IMR-90 (cell line): ENCODE results near the gene PDZD2. TPM values are rescaled to one million over a fixed set of nuclear protein-coding genes. Genes with fewer than 3 reads are reported as not detected.

ENCODE experiments used
- ATAC-seq: fragments of 200-7000 bp; cut with Tn5 transposase; 2 replicates; pipeline ENCODE4 v1.9.1; 2020; ENCODE audit warnings: low read depth, mild to moderate bottlenecking, moderate library complexity
- BruUV-seq: library from RNA; stranded (reverse); fragments of 400-500 nt; replicated peaks from 2 replicates; lab custom pipeline; 2021; lab: Mats Ljungman, UMichigan
- CTCF ChIA-PET: fragments of 300-600 bp; formaldehyde crosslinking; extraction: SDS; loops from one replicate; lab custom pipeline; 2021; ENCODE audit warnings: antibody characterized with exemption; lab: Yijun Ruan, JAX
- POLR2A ChIA-PET: fragments of 300-600 bp; sonication (Branson Sonifier 250); formaldehyde crosslinking; loops from one replicate; lab custom pipeline; 2022; ENCODE audit warnings: antibody characterized with exemption; ENCODE audit not compliant: unreplicated experiment; lab: Charles Lee
- DNase-seq: peaks from one replicate; pipeline ENCODE4 v3.0.0; 2013
- H2AFZ ChIP-seq: replicated peaks from 2 replicates; pipeline ENCODE3; 2013; ENCODE audit warnings: low read length, mild to moderate bottlenecking; ENCODE audit not compliant: poor library complexity
- H2AK5ac ChIP-seq: 2 replicates; pipeline ENCODE4 v1.6.1; 2013; ENCODE audit warnings: low read depth, low read length, inconsistent platforms
- H2AK9ac ChIP-seq: replicated peaks from 2 replicates; pipeline ENCODE3; 2013; ENCODE audit warnings: mild to moderate bottlenecking, low read depth, low read length, moderate library complexity; ENCODE audit not compliant: poor library complexity
- H2BK120ac ChIP-seq: 2 replicates; pipeline ENCODE4 v1.6.1; 2013; ENCODE audit warnings: low read depth, low read length, inconsistent platforms
- H2BK15ac ChIP-seq: 3 replicates; pipeline ENCODE4 v1.6.1; 2013; ENCODE audit warnings: low read depth, low read length, inconsistent platforms
- H2BK20ac ChIP-seq: 2 replicates; pipeline ENCODE4 v1.6.1; 2013; ENCODE audit warnings: low read depth, mild to moderate bottlenecking, inconsistent platforms, low read length, moderate library complexity
- H2BK5ac ChIP-seq: 2 replicates; pipeline ENCODE4 v1.6.1; 2013; ENCODE audit warnings: mild to moderate bottlenecking, low read depth, low read length, inconsistent platforms; ENCODE audit not compliant: poor library complexity, severe bottlenecking
- H3K14ac ChIP-seq: replicated peaks from 2 replicates; pipeline ENCODE4 v1.6.1; 2013; ENCODE audit warnings: low read depth, low read length, inconsistent platforms
- H3K18ac ChIP-seq: 2 replicates; pipeline ENCODE4 v1.6.1; 2013; ENCODE audit warnings: low read depth, low read length, control low read depth
- H3K23ac ChIP-seq: 2 replicates; pipeline ENCODE4 v1.6.1; 2013; ENCODE audit warnings: low read depth, low read length, inconsistent platforms
- H3K27ac ChIP-seq: 2 replicates; pipeline ENCODE4 v1.5.1; 2013; ENCODE audit warnings: mild to moderate bottlenecking, control low read depth, low read length; ENCODE audit not compliant: insufficient read depth
- H3K27me3 ChIP-seq: 2 replicates; pipeline ENCODE4 v1.6.1; 2013; ENCODE audit warnings: low read length; ENCODE audit not compliant: control insufficient read depth, insufficient read depth
- H3K36me3 ChIP-seq: 2 replicates; pipeline ENCODE4 v1.6.1; 2013; ENCODE audit warnings: low read length, mixed read lengths; ENCODE audit not compliant: control insufficient read depth, insufficient read depth
- H3K4ac ChIP-seq: 2 replicates; pipeline ENCODE4 v1.6.1; 2013; ENCODE audit warnings: low read depth, low read length, inconsistent platforms
- H3K4me1 ChIP-seq: 2 replicates; pipeline ENCODE4 v1.6.1; 2013; ENCODE audit warnings: low read length, mixed read lengths; ENCODE audit not compliant: control insufficient read depth, insufficient read depth
- H3K4me2 ChIP-seq: 2 replicates; pipeline ENCODE4 v1.6.1; 2013; ENCODE audit warnings: low read depth, mild to moderate bottlenecking, control low read depth, low read length, moderate library complexity
- H3K4me3 ChIP-seq: 2 replicates; pipeline ENCODE4 v1.5.1; 2013; ENCODE audit warnings: low read depth, mild to moderate bottlenecking, control low read depth, low read length, moderate library complexity; ENCODE audit not compliant: insufficient read depth
- H3K56ac ChIP-seq: 2 replicates; pipeline ENCODE4 v1.6.1; 2013; ENCODE audit warnings: low read length, inconsistent platforms; ENCODE audit not compliant: insufficient read depth; ENCODE audit errors: extremely low read depth
- H3K79me1 ChIP-seq, 2 experiments: 2 replicates each; pipeline ENCODE4 v1.6.1; 2013; ENCODE audit warnings: low read length in 2 of 2, inconsistent platforms in 1 of 2, low read depth in 1 of 2
- H3K9ac ChIP-seq: 2 replicates; pipeline ENCODE4 v1.6.1; 2013; ENCODE audit warnings: low read depth, low read length, control low read depth
- H3K9me1 ChIP-seq: 2 replicates; pipeline ENCODE4 v1.6.1; 2013; ENCODE audit warnings: low read length, inconsistent platforms; ENCODE audit not compliant: insufficient read depth
- H3K9me3 ChIP-seq: 2 replicates; pipeline ENCODE4 v1.6.1; 2013; ENCODE audit warnings: low read length; ENCODE audit not compliant: control insufficient read depth, insufficient read depth
- H4K20me1 ChIP-seq: 2 replicates; pipeline ENCODE4 v1.6.1; 2013; ENCODE audit warnings: low read length, inconsistent platforms; ENCODE audit not compliant: insufficient read depth
- H4K5ac ChIP-seq: 2 replicates; pipeline ENCODE4 v1.6.1; 2013; ENCODE audit warnings: mild to moderate bottlenecking, low read depth, low read length, control low read depth
- H4K8ac ChIP-seq, 2 experiments: 2 replicates each; pipeline ENCODE4 v1.6.1; 2013; ENCODE audit warnings: low read depth in 2 of 2, low read length in 2 of 2, control low read depth in 1 of 2, inconsistent platforms in 1 of 2
- H4K91ac ChIP-seq: 2 replicates; pipeline ENCODE4 v1.6.1; 2013; ENCODE audit warnings: low read depth, low read length, inconsistent platforms; ENCODE audit not compliant: insufficient read depth
- BHLHE40 ChIP-seq: fragments of 150-350 bp; IDR thresholded peaks from 2 replicates; pipeline ENCODE4 v1.6.1; 2016; ENCODE audit warnings: mild to moderate bottlenecking, low read depth, low read length
- CEBPB ChIP-seq: IDR thresholded peaks from 2 replicates; pipeline ENCODE4 v1.6.1; 2012; ENCODE audit warnings: low read depth, low read length, improper control_type of control experiment
- ELK1 ChIP-seq: fragments of 150-350 bp; IDR thresholded peaks from 2 replicates; pipeline ENCODE4 v1.6.1; 2016; ENCODE audit warnings: low read depth, mild to moderate bottlenecking, low read length, moderate library complexity, borderline replicate concordance
- MAZ ChIP-seq: IDR thresholded peaks from 2 replicates; pipeline ENCODE4 v1.6.1; 2012; ENCODE audit warnings: low read depth, mild to moderate bottlenecking, low read length, improper control_type of control experiment, moderate library complexity, borderline replicate concordance
- POLR2A ChIP-seq: IDR thresholded peaks from 2 replicates; pipeline ENCODE4 v1.6.1; 2012; ENCODE audit warnings: mild to moderate bottlenecking, low read depth, low read length
- RFX5 ChIP-seq: IDR thresholded peaks from 2 replicates; pipeline ENCODE4 v1.8.0; 2012; ENCODE audit warnings: low read depth, mild to moderate bottlenecking, low read length, moderate library complexity
- SMC3 ChIP-seq: fragments of 150-350 bp; IDR thresholded peaks from 2 replicates; pipeline ENCODE4 v1.6.1; 2016; ENCODE audit warnings: low read depth, mild to moderate bottlenecking, antibody characterized with exemption, low read length, moderate library complexity
- USF2 ChIP-seq: fragments of 150-350 bp; IDR thresholded peaks from 2 replicates; pipeline ENCODE4 v1.6.1; 2017; ENCODE audit warnings: mild to moderate bottlenecking, antibody characterized with exemption, low read length, low read depth
- WGBS, 2 experiments: methylation state at CpG; one replicate each; pipeline versions ENCODE4 v1.1.5 to v1.1.7; 2013; ENCODE audit warnings: missing lambda C conversion rate in 2 of 2; ENCODE audit not compliant: insufficient read length in 1 of 2; ENCODE audit errors: extremely low coverage in 2 of 2; 5-methylcytosine and 5-hydroxymethylcytosine counted together
- dilution Hi-C: fragments of 300-500 bp; cut with HindIII; formaldehyde crosslinking; loops from one replicate; pipeline ENCODE4 v1.14.3; 2018; ENCODE audit warnings: low sequenced_read_pairs; ENCODE audit not compliant: unreplicated experiment
- in situ Hi-C: fragments of 300-500 bp; cut with MboI; formaldehyde crosslinking; loops from 3 replicates; pipeline ENCODE4 v1.14.3; 2019; ENCODE audit warnings: low sequenced_read_pairs, inconsistent platforms, mixed read lengths
- intact Hi-C: fragments of 100-400 bp; cut with micrococcal nuclease; formaldehyde crosslinking; loops from 2 replicates; pipeline ENCODE4 v1.10.0; 2022
- polyA plus RNA-seq, 3 experiments: library from polyadenylated mRNA; depleted of rRNA; stranded (reverse); fragments of >200 nt; gene quantifications; 2 replicates each; pipeline ENCODE4 v1.2.3, GENCODE V29; 2012; ENCODE audit warnings: low replicate concordance in 1 of 3
- total RNA-seq: library from RNA; depleted of rRNA; stranded (reverse); fragments of >200 nt; gene quantifications from 2 replicates; pipeline ENCODE4 v1.2.3, GENCODE V29; 2012

The PDZD2 gene
- total and polyA plus RNA-seq, 2 of the 4 experiments (the other 2 are of a cell fraction), result under 0.01 to 0.02 TPM

- Histone ChIP-seq H3K23ac (no peak overlapping the region), H3K4me2 (no peak overlapping the region), H3K27me3 (peaks cover 22% of the 10 kb centered on the region), H4K5ac (no peak overlapping the region), H2AFZ (no peak overlapping the region), H3K9ac (no peak overlapping the region), H4K20me1 (no peaks in the 10 kb centered on the region), H3K4ac (no peak overlapping the region), H3K27ac (no peak overlapping the region), H3K4me3 (no peak overlapping the region), H4K91ac (no peak overlapping the region), H2BK15ac (no peak overlapping the region), H3K79me1 (no peaks in the 10 kb centered on the region), H3K9me3 (no peaks in the 10 kb centered on the region), H3K36me3 (no peaks in the 10 kb centered on the region), H2AK9ac (no peak overlapping the region), H2AK5ac (no peak overlapping the region), H2BK120ac (no peak overlapping the region), H2BK20ac (no peak overlapping the region), H3K18ac (no peak overlapping the region), H3K9me1 (no peaks in the 10 kb centered on the region), H4K8ac (no peak overlapping the region), H2BK5ac (no peak overlapping the region), H3K14ac (no peak overlapping the region), H3K4me1 (no peaks in the 10 kb centered on the region), H3K56ac (no peak overlapping the region)
- POLR2A ChIA-PET, result no interaction called here
- CTCF ChIA-PET, result no interaction called here
- no TSS peak for BruUV-seq
- TF ChIP-seq ELK1, result no peak
- no peak for TF ChIP-seq BHLHE40
- TF ChIP-seq USF2, result no peak
- no peak for TF ChIP-seq MAZ
- TF ChIP-seq RFX5, result no peak
- TF ChIP-seq SMC3, result no peak
- no peak for TF ChIP-seq POLR2A
- no peak for TF ChIP-seq CEBPB
- dilution Hi-C loops, result no loop called here
- DNase-seq (no peak), ATAC-seq (no peak)
- intact Hi-C loops, result no loop called here
- in situ Hi-C loops, result no loop called here
- 27% methylated on average over 2 of the region's 11 CpGs; no CpG with 5 or more reads in 1 of the 2 experiments for WGBS, 2 experiments
These were observed 62.8 kb downstream of the PDZD2 start for GRCh38 chr5:31701642-31702299.
